Heart right ventricle (tissue), 16 donors: ENCODE measurements around the gene TIE1. TPM values are rescaled to one million over a fixed set of nuclear protein-coding genes. Genes with fewer than 3 reads are reported as not detected.

Experiments used
- ATAC-seq, 8 donors: fragments of 200-7000 bp; cut with Tn5 transposase; one replicate each; pipeline ENCODE4 v1.9.1; 2020; ENCODE audit warnings: mild to moderate bottlenecking in 8 of 8, moderate library complexity in 8 of 8, moderate number of reproducible peaks in 1 of 8
- DNase-seq, 2 donors: peaks; one replicate each; pipeline ENCODE4 v3.0.0-alpha.2; 2020
- H3K27ac ChIP-seq, 10 donors: fragments of 200-600 bp; sonication (generic) in 2 of 10; one replicate each; pipeline versions ENCODE4 v1.5.0 to v1.8.0; 2020 to 2022; ENCODE audit warnings: mild to moderate bottlenecking in 3 of 10
- H3K27me3 ChIP-seq, 7 donors: fragments of 200-600 bp; one replicate each; pipeline ENCODE4 v1.8.0; 2021 to 2022; ENCODE audit warnings: mild to moderate bottlenecking in 2 of 7
- H3K36me3 ChIP-seq, 9 donors: fragments of 200-600 bp; sonication (generic) in 1 of 9; one replicate each; pipeline versions ENCODE4 v1.5.0 to v1.8.0; 2020 to 2022; ENCODE audit warnings: mild to moderate bottlenecking in 2 of 9
- H3K4me1 ChIP-seq, 9 donors: fragments of 200-600 bp; sonication (generic) in 1 of 9; one replicate each; pipeline versions ENCODE4 v1.5.0 to v1.8.0; 2020 to 2022; ENCODE audit warnings: mild to moderate bottlenecking in 4 of 9
- H3K4me3 ChIP-seq, 10 donors: fragments of 200-600 bp; sonication (generic) in 2 of 10; one replicate each; pipeline versions ENCODE4 v1.5.0 to v1.8.0; 2020 to 2022; ENCODE audit warnings: mild to moderate bottlenecking in 7 of 10, moderate library complexity in 2 of 10
- H3K9me3 ChIP-seq, 11 donors: fragments of 200-600 bp in 10 of 11; sonication (generic) in 2 of 11; one replicate each; pipeline versions ENCODE4 v1.5.0 to v1.8.0; 2013 to 2022; ENCODE audit warnings: mild to moderate bottlenecking in 2 of 11, control low read depth in 1 of 11, moderate library complexity in 1 of 11
- WGBS, 2 donors: extraction: QIAGEN DNeasy Blood & Tissue Kit; methylation state at CpG; one replicate each; pipeline ENCODE4 v1.1.7; 2013; ENCODE audit warnings: inconsistent platforms in 1 of 2; 5-methylcytosine and 5-hydroxymethylcytosine counted together
- intact Hi-C, 10 donors: fragments of 100-400 bp; cut with DNase I; formaldehyde crosslinking; loops; one replicate each; pipeline versions ENCODE4 v1.11.1 to v1.14.2; 2022
- polyA plus RNA-seq, 2 donors: library from polyadenylated mRNA; stranded (reverse); fragments of 200-250 nt; gene quantifications; one replicate each; pipeline ENCODE4 v1.2.3, GENCODE V29; 2013
- total RNA-seq, 10 donors: library from RNA; stranded (reverse); fragmentation: NEBNext Ultra II Directional in 3 of 10; extraction: Animal tissue kit (Norgen Biotek cat#: 25700) in 3 of 10; gene quantifications; one replicate each; pipeline versions ENCODE4 v1.2.1 to v1.2.4, GENCODE V29; 2021 to 2023
- TF ChIP-seq, protein P1 (sequence below), 9 donors: fragments of 200-600 bp; sonication (generic) in 2 of 9; IDR thresholded peaks; one replicate each; pipeline versions ENCODE4 v1.5.0 to v1.8.0; 2021 to 2022; ENCODE audit warnings: antibody characterized with exemption in 9 of 9, mild to moderate bottlenecking in 5 of 9, moderate library complexity in 1 of 9
- donor health status: Arrhythmogenic right ventricular cardiomyopathy.
- donor health status: ischemic (EF 13 %, LVEDD 7.1; RV severe dilation, severe dysfunction).
- donor health status: healthy with polysubstance abuse.
- donor health status: DM: no; HTN: yes; CAD: no.
- donor health status: DM: no; HTN: no; CAD: no.
- donor health status: ischemic (EF 25% LVEDD 6.9; RV normal size, moderate dysfunction).
- donor health status: ischemic (EF 25% LVEDD 5.7; RV mildly dilated, moderate dysfunction).
- donor health status: healthy.
- donor health status: DM: yes; HTN: yes; CAD: no.
- donor health status: Ischemic cardiomyopathy.
- donor health status: ischemic (EF 35%, LVEDD 5.7; RV mildly dilated, moderate dysfunction).
- donor health status: nonischemic (EF 11% LVEDD 7.7; RV severe dilation, severe dysfunction).
- donor health status: DM: yes; HTN: yes; CAD: no.
- donor health status: PGD.
- donor health status: ischemic (EF 29% LVEDD 5.4; RV normal size, mild dysfunction).
- donor health status: nonischemic (EF 23%, LVEDD 6.1; RV moderate dilation, normal function).

Gene TIE1
- total and polyA plus RNA-seq, 12 donors = 19.9 to 55.8 (median 32.0) TPM

DNA sequence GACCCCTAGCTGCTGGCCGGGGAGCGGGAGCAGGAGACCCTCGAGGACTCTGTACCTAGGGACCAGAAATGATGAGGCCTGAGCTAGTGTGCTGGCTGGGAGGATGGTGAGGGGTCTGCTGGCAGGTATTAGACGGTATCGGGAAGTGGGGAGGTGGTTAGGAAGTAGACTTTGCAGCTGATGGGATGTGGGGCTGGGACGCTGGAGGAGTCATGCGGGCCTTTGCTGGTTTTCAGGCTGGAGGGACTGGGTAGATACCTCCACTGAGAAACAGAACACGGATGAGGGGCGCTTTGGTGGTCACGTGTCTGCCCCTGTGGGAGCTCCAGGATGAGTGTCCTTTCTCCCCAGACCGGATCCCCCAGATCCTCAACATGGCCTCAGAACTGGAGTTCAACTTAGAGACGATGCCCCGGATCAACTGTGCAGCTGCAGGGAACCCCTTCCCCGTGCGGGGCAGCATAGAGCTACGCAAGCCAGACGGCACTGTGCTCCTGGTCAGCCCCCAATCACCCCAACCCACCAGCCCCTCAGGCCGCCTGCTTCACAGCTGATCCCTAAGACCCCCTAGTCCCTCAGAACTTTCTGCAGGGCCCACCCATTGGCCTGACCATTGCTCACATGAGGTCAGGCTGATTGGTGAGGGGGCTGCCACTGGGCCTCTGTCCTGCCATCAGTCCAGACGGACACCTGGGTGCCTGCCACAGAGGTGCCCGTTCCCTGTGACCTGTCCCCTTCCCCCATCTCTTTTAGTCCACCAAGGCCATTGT is 8.0 kb downstream of the TIE1 start:
- Histone ChIP-seq H3K4me3 (no peak overlapping the region), H3K4me1 (peaks cover 3 to 29% (median 8%) of the 10 kb centered on the region in 9 donors), H3K36me3 (peaks cover 0 to 81% (median 0%) of the 10 kb centered on the region in 9 donors), H3K27me3 (no peaks in the 10 kb centered on the region), H3K9me3 (no peaks in the 10 kb centered on the region), H3K27ac (no peak overlapping the region)
- no peak for ATAC-seq
- TF ChIP-seq, protein P1, sequence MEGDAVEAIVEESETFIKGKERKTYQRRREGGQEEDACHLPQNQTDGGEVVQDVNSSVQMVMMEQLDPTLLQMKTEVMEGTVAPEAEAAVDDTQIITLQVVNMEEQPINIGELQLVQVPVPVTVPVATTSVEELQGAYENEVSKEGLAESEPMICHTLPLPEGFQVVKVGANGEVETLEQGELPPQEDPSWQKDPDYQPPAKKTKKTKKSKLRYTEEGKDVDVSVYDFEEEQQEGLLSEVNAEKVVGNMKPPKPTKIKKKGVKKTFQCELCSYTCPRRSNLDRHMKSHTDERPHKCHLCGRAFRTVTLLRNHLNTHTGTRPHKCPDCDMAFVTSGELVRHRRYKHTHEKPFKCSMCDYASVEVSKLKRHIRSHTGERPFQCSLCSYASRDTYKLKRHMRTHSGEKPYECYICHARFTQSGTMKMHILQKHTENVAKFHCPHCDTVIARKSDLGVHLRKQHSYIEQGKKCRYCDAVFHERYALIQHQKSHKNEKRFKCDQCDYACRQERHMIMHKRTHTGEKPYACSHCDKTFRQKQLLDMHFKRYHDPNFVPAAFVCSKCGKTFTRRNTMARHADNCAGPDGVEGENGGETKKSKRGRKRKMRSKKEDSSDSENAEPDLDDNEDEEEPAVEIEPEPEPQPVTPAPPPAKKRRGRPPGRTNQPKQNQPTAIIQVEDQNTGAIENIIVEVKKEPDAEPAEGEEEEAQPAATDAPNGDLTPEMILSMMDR (IDR thresholded peaks at IDR 0.05) = no peak
- 93 to 94% methylated on average over 20 of the region's 20 CpGs for WGBS, 2 donors
- intact Hi-C loops = no loop called here
- DNase-seq = no peak

DNA sequence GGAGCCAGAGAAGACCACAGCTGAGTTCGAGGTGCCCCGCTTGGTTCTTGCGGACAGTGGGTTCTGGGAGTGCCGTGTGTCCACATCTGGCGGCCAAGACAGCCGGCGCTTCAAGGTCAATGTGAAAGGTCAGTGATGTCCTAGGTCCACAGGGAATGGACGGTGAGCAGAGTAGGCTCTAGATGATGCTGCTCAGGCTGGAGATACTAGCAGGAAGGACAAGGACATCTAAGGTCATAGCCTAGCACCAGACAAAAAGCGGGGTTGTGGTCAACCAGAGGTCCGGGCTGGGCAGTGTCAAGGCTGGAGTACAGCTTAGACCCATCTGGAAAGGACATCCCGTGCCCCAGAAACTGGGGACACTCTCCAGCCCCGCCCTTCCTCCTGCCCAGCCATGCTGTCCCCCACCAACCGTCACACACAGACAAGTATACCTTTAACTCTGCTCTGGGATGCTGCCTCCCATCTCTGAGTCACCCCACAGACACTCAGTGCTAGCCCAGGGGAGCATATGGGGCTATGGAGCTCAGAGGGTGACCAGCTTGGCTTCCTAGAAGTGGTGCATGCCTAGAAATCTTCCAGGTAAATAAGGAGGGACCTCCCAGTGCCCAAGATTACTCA is 8.7 kb downstream of the TIE1 start:
- intact Hi-C loops = no loop called here
- Histone ChIP-seq H3K9me3 (no peaks in the 10 kb centered on the region), H3K4me1 (peaks cover under 1 to 23% (median 5%) of the 10 kb centered on the region in 9 donors), H3K27ac (no peak overlapping the region), H3K27me3 (no peaks in the 10 kb centered on the region), H3K36me3 (peaks cover 0 to 86% (median 0%) of the 10 kb centered on the region in 9 donors), H3K4me3 (no peak overlapping the region)
- TF ChIP-seq, protein P1 (IDR thresholded peaks at IDR 0.05) = no peak
- ATAC-seq (no peak), DNase-seq (no peak)
- 87 to 88% methylated on average over 13 of the region's 13 CpGs for WGBS, 2 donors

DNA sequence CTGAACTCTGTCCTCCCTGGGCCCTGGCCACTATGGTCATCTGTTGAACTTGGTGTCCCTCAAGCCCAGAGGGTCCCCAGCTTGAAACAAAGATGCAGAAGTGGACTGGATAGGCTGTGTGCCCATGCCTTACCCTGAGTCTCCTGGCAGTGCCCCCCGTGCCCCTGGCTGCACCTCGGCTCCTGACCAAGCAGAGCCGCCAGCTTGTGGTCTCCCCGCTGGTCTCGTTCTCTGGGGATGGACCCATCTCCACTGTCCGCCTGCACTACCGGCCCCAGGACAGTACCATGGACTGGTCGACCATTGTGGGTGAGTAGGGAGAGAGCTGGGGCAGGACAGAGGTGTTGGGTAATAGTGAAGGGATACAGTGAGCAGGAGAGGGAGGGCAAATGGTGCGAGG is 10.7 kb downstream of the TIE1 start:
- intact Hi-C loops = no loop called here
- ATAC-seq (no peak), DNase-seq (no peak)
- WGBS, 2 donors = 95 to 97% methylated on average over 9 of the region's 9 CpGs
- Histone ChIP-seq H3K4me3 (no peak overlapping the region), H3K27me3 (no peaks in the 10 kb centered on the region), H3K36me3 (peaks cover 0 to 89% (median 0%) of the 10 kb centered on the region in 9 donors), H3K9me3 (no peaks in the 10 kb centered on the region), H3K27ac (no peak overlapping the region), H3K4me1 (peaks cover 0 to 17% (median 0%) of the 10 kb centered on the region in 9 donors)
- TF ChIP-seq, protein P1 (IDR thresholded peaks at IDR 0.05) = no peak

DNA sequence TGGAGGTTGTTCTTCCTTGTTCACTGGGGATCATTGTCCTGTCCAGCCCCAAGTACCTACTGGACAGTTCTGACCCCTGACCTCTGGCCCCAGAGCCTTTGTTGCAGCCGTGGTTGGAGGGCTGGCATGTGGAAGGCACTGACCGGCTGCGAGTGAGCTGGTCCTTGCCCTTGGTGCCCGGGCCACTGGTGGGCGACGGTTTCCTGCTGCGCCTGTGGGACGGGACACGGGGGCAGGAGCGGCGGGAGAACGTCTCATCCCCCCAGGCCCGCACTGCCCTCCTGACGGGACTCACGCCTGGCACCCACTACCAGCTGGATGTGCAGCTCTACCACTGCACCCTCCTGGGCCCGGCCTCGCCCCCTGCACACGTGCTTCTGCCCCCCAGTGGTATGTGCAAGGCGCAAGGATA is 11.4 kb downstream of the TIE1 start:
- WGBS, 2 donors = 92 to 93% methylated on average over 19 of the region's 19 CpGs
- peaks cover 0 to 87% (median 0%) of the 10 kb centered on the region in 9 donors for H3K36me3 ChIP-seq
- no peak for DNase-seq

More for the DNA sequence above, 11.4 kb downstream of the TIE1 start:
- Histone ChIP-seq H3K4me1 (peaks cover 0 to 17% (median 0%) of the 10 kb centered on the region in 9 donors), H3K9me3 (no peaks in the 10 kb centered on the region), H3K4me3 (no peak overlapping the region), H3K27me3 (no peaks in the 10 kb centered on the region), H3K27ac (no peak overlapping the region)
- ATAC-seq = no peak
- TF ChIP-seq, protein P1 (IDR thresholded peaks at IDR 0.05) = no peak
- intact Hi-C loops = no loop called here
